Measurements from ENCODE around the gene IFIT1B.
"Not testable (repeated sequence)": the region's sequence is repeated elsewhere in the genome, so short reads cannot be mapped to it uniquely, and the experiment has no call there.

IFIT1B gene

DNA sequence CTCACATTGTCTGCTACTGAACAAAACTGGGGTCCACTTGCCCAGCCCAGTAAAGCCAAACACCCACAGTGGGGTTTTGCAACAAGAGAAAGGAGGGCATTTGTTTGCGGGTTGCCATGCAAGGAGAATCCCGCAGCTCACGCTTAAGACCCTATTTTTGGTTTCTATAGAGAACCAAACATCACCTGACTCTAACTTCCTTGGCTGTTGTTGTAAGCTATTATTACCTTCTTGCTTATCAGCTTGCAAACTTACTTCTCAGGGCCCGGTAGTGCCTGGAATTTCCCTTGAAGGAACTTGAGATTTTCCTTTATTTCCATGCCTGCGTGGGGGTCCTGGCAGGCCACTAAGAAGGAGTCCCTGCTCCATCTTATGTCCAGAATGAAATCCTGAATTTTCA, 29.4 kb upstream of the IFIT1B start:
- DNase-seq (ENCODE audit: low spot score): no peak

- DNase-seq (ENCODE audit: low spot score): no peak
Observed at GRCh38 chr10:89348975-89349374, 28.9 kb upstream of the IFIT1B start.

DNA sequence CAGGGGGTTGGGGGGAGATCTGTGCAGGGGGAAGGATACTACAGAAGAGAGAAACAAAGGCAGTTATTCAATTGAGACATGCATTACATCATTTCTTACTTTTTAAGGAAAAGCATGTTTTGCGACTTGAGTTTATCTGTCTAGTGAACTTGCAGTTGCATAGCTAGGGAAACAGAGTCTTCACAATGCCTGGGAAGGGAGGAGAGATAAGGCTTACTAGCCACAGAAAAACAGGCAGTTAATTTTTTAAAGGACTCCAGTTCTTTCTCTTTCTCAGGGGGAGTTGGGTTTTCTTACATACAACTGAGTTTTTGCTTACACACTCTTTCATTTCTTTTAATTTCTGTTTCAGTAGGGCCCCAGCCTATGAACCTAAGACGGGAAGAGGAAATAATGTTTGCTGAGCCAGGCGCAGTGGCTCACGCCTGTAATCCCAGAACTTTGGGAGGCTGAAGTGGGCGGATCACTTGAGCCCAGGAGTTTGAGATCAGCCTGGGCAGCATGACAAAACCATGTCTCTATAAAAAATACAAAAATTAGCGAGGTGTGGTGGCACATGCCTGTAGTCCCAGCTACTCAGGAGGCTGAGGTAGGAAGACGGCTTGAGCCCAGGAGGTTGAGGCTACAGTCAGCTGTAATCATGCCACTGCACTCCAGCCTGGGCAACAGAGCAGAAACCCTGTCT, 27.1 kb upstream of the IFIT1B start:
- DNase-seq (ENCODE audit: low spot score): not testable (repeated sequence)

DNA sequence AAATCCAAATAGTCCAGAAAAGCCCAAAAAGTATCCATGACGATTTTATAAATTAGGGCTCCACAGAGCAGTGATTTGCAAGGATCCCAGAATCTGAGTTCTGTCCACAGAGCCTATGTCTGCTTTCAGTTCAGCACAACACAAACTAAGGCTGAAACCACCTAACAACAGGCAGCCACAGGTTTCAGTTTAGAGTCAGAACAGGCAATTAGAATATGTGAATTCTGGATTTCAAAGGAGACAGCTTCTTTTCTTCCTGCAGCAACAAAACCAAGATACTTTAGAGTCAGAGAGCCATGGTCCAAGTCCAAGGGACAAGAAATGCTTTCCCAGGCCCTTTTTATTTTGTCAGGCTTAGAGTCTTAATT, 26.5 kb upstream of the IFIT1B start:
- no peak for DNase-seq (ENCODE audit: low spot score)

GRCh38 chr10:89351780-89352597, 25.9 kb upstream of the IFIT1B start:
- no peak for DNase-seq (ENCODE audit: low spot score)

- no peak for DNase-seq (ENCODE audit: low spot score)
Observed at GRCh38 chr10:89352802-89353201, 25.1 kb upstream of the IFIT1B start.

DNA sequence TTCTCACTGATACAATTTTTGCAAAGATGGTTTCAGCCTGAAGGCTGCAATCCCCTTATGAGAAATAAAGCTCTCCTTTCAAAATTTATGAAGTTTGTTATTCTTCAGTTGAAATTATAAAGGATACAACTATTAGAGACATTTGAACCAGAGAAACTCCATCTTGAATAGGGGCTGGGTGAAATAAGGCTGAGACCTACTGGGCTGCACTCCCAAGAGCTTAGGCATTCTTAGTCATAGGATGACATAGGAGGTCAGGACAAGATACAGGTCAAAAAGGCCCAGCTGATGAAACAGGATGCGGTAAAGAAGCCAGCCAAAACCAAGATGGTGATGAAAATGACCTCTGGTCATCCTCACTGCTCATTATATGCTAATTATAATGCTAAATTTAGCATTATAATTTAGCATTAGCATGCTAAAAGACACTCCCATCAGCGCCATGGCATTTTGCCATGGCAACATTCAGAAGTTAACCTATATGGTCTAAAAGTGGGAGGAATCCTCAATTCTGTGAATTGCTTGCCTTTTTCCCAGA, 22.4 kb upstream of the IFIT1B start:
- no peak for DNase-seq (ENCODE audit: low spot score)

- no peak for DNase-seq (ENCODE audit: low spot score)
Observed at GRCh38 chr10:89357096-89357495, 20.8 kb upstream of the IFIT1B start.

- no peak for DNase-seq (ENCODE audit: low spot score)
Observed at GRCh38 chr10:89357975-89358374, 19.9 kb upstream of the IFIT1B start.

DNA sequence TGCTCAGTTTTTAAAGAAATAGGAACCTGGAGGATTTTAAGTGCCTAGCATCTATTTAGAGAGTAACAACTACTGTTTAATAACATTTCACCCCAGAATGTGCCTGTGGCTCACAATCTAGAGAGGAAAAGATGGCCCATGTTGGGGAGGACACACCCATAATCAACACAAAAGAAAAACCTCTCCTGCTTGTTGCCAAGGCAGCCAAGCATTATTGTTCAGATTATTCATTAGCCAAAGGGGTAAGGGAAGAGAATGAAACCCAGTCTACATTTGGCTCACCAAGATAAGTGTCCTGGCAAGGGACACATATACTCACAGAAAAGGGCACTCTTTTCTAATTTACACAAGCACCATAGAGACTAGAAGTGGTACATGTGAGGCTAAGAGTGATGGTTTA, 17.7 kb upstream of the IFIT1B start:
- DNase-seq (ENCODE audit: low spot score): no peak

GRCh38 chr10:89362929-89363328, 14.9 kb upstream of the IFIT1B start:
- DNase-seq (ENCODE audit: low spot score): no peak

DNA sequence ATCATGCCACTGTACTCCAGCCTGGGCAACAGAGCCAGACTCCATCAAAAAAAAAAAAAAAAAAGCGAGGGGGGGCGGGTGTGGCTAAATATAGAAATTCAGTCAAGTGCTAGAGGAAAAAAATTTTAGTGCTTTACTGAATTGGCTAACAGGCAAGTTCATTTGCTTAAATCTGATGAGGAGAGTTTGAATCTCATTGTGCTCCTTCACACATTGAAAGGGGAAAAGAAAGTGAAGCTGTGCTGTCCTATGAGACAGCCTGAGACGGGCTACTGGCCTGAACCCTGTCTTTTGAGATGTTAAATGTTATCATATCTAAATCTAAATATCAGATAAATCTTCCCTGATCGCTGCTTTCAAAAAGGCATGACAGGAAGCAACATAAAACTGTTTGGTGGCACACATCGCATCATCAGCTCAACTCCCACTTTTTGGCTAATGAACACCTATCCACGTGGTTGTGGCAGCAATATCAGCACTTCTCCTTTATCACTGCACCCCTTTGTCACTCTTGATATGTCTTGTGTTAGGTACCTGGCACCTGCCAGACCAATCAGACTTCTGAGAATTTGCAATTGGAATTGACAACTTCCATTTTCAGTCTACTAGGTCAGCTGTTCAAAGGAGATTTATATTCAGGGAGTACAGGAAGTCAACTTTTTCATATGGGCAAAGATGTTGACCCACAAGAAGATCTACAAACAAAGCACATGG, 14.0 kb upstream of the IFIT1B start:
- DNase-seq (ENCODE audit: low spot score): no peak

DNA sequence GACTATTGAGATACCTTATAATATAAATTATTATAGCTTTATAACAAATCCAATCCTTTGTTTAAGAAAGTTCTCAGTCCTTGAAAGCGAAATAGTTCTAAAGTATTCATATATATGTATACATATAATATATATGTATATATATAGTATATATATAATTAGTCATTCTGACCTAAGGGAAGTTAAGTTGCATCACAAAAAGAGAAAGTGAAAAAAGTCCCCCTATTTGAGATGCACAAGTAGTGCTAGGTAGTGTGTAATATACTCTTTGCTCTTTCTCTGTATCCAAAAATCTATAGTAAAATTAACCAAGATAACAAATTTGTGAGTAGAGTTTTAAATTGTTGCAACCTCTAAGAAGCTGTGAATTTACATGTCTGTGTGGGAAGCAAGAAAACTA, 13.3 kb upstream of the IFIT1B start:
- DNase-seq (ENCODE audit: low spot score): no peak

GRCh38 chr10:89367529-89367928, 10.3 kb upstream of the IFIT1B start:
- DNase-seq (ENCODE audit: low spot score): peak; percentile 66

DNA sequence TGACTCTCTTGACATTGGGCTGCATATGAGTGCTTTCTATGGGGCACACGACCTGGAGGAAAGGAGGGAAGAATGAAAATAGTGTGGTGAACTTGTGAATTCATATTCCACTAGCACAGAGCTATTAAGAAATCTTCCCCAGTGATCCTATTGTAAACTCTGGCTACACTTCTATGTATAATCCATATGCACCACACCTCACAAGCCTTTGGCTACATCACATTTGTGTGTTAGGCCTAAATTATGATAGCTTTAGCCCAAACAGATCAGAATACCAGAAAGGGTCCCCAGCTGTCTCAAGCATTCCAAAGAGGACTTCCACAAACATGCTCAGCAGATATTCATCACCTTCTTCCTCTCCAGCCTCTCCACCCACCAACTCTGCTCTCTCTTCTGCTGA, 9.7 kb upstream of the IFIT1B start:
- no peak for DNase-seq (ENCODE audit: low spot score)

GRCh38 chr10:89369156-89370105, 8.4 kb upstream of the IFIT1B start:
- DNase-seq (ENCODE audit: low spot score): peak; percentile 33

DNA sequence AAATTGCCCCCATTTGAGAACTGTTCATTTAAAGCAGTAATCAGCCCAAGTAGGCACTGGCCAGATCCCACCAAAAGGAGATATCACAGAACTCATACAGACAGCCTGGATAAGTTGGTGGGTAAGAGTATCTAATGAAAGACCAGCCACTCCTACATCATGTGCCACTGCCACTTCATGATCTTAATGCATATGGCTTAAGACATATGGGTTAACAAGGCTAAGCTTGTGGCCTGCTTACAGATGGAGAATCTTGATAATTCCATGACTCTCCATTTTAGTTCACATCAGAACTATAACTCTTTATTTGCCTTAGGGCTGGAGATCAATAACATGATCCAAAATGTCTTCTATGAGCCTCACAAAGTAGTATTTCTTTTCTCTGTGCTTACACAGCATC, 6.8 kb upstream of the IFIT1B start:
- DNase-seq (ENCODE audit: low spot score): no peak

GRCh38 chr10:89371987-89372386, 5.9 kb upstream of the IFIT1B start:
- DNase-seq (ENCODE audit: low spot score): no peak

- DNase-seq (ENCODE audit: low spot score): no peak
Observed at GRCh38 chr10:89373916-89374711, 3.7 kb upstream of the IFIT1B start.

DNA sequence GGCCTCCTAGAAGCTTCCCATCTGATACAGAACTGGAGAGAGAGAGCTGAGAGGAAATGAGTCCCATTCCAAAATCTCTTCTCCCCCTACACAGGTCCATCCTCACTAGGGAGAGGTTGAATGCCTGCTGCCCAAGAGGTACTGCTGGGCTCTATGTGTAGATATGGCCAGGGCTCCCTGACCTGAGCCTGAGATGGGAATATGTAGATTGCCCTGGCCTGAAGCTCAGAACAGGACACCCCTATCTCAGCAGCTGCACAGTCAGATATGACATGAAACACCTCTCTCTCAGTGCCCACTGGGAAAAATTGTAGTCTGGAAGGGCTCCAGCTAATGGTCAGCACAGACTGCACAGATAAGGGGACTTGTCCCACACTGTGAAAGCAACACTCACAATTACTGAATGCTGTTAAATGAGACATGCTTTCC, 3.1 kb upstream of the IFIT1B start:
- DNase-seq (ENCODE audit: low spot score): no peak

- DNase-seq (ENCODE audit: low spot score): no peak
Observed at GRCh38 chr10:89379103-89379502, 1.2 kb downstream of the IFIT1B start.

Data from CD4-positive, alpha-beta T cell treated with Interleukin-15 for 4 hours (primary cell).